HuH-7 (cell line): ENCODE results near the gene RARA.
"Not testable (repeated sequence)": the region's sequence is repeated elsewhere in the genome, so short reads cannot be mapped to it uniquely, and the experiment has no call there.

ENCODE experiments used
- DNase-seq: peaks from one replicate; pipeline ENCODE4 v3.0.0; 2011; ENCODE audit warnings: low spot score

The RARA gene

GRCh38 chr17:40375786-40376185 lies 66.8 kb downstream of the RARA start:
- not testable (repeated sequence) for DNase-seq

- not testable (repeated sequence) for DNase-seq
Measured at GRCh38 chr17:40376541-40376940, 67.6 kb downstream of the RARA start.

- no peak for DNase-seq
Measured at GRCh38 chr17:40377832-40378231, 68.9 kb downstream of the RARA start.

- DNase-seq: no peak
Measured at GRCh38 chr17:40378966-40379365, 70.0 kb downstream of the RARA start.

- DNase-seq: no peak
Measured at GRCh38 chr17:40382251-40382650, 73.3 kb downstream of the RARA start.

- not testable (repeated sequence) for DNase-seq
Measured at GRCh38 chr17:40386555-40386954, 77.6 kb downstream of the RARA start.

- DNase-seq: no peak
Measured at GRCh38 chr17:40399185-40399584, 90.2 kb downstream of the RARA start.

- no peak for DNase-seq
Measured at GRCh38 chr17:40402668-40403067, 93.7 kb downstream of the RARA start.

- DNase-seq: no peak
Measured at GRCh38 chr17:40404003-40404402, 95.0 kb downstream of the RARA start.
